Cardiac muscle cell (in vitro differentiated cells and primary cell): ENCODE data around the gene RNF39. TPM values are rescaled to one million over a fixed set of nuclear protein-coding genes. Genes with fewer than 3 reads are reported as not detected.

ENCODE experiments used
- DNase-seq, 2 donors: peaks; one replicate each; pipeline versions ENCODE4 v3.0.0 to v3.0.0-alpha.2; 2010 to 2017; ENCODE audit warnings: low read depth in 1 of 2, low spot score in 1 of 2
- H3K27ac ChIP-seq: fragments of 200-600 bp; sonication (generic); 2 replicates; pipeline ENCODE4 v1.5.1; 2016
- H3K27me3 ChIP-seq: fragments of 200-600 bp; sonication (generic); 2 replicates; pipeline ENCODE4 v1.6.0; 2016; ENCODE audit warnings: control low read depth
- H3K36me3 ChIP-seq: fragments of 200-600 bp; sonication (generic); 2 replicates; pipeline ENCODE4 v1.5.1; 2016; ENCODE audit warnings: control low read depth
- H3K4me1 ChIP-seq: fragments of 200-600 bp; sonication (generic); 2 replicates; pipeline ENCODE4 v1.8.1; 2017; ENCODE audit warnings: low read depth, mild to moderate bottlenecking, mixed run types
- H3K4me3 ChIP-seq: fragments of 200-600 bp; sonication (generic); 2 replicates; pipeline ENCODE4 v1.5.1; 2016; ENCODE audit warnings: mild to moderate bottlenecking
- H3K9me3 ChIP-seq: fragments of 200-600 bp; sonication (generic); 2 replicates; pipeline ENCODE4 v1.5.1; 2017; ENCODE audit warnings: low read depth, mild to moderate bottlenecking, control low read depth
- polyA plus RNA-seq: library from polyadenylated mRNA; unstranded; fragments of >200 nt; fragmentation: Nextera tagmentation; extraction: Ambion mirVana; gene quantifications from 2 replicates; pipeline ENCODE4 v1.2.1, GENCODE V29; 2016
- total RNA-seq: library from RNA; depleted of rRNA; stranded (reverse); fragments of >200 nt; gene quantifications from 2 replicates; pipeline ENCODE4 v1.2.3, GENCODE V29; 2016
- TF ChIP-seq, protein P1 (sequence below): IDR thresholded peaks from 2 replicates; pipeline ENCODE4 v1.5.1; 2012; ENCODE audit warnings: low read depth, mild to moderate bottlenecking, low read length

Gene RNF39
- total and polyA plus RNA-seq, 2 experiments from 2014 or later, result 0.46 TPM; not detected in 1

DNA sequence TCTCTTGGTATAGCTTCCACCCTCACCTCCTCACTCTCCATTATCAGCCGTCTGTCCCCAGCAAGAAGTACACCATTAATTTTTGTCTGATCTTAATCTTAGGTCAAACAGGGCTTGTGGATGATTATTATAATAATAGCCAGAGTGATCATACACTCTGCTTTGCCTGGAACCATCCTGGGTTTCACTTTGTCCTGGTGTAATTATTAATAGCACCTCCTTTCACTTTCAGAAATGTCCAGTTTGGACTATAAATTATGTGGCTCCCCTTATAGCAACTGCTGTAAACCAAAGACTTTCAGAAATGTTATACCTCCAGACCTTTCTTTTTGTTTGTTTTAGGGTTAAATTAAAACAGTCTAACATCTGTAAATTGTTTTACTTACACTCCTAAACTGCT, 38.3 kb upstream of the RNF39 start:
- TF ChIP-seq, protein P1, sequence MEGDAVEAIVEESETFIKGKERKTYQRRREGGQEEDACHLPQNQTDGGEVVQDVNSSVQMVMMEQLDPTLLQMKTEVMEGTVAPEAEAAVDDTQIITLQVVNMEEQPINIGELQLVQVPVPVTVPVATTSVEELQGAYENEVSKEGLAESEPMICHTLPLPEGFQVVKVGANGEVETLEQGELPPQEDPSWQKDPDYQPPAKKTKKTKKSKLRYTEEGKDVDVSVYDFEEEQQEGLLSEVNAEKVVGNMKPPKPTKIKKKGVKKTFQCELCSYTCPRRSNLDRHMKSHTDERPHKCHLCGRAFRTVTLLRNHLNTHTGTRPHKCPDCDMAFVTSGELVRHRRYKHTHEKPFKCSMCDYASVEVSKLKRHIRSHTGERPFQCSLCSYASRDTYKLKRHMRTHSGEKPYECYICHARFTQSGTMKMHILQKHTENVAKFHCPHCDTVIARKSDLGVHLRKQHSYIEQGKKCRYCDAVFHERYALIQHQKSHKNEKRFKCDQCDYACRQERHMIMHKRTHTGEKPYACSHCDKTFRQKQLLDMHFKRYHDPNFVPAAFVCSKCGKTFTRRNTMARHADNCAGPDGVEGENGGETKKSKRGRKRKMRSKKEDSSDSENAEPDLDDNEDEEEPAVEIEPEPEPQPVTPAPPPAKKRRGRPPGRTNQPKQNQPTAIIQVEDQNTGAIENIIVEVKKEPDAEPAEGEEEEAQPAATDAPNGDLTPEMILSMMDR, result no peak

DNA sequence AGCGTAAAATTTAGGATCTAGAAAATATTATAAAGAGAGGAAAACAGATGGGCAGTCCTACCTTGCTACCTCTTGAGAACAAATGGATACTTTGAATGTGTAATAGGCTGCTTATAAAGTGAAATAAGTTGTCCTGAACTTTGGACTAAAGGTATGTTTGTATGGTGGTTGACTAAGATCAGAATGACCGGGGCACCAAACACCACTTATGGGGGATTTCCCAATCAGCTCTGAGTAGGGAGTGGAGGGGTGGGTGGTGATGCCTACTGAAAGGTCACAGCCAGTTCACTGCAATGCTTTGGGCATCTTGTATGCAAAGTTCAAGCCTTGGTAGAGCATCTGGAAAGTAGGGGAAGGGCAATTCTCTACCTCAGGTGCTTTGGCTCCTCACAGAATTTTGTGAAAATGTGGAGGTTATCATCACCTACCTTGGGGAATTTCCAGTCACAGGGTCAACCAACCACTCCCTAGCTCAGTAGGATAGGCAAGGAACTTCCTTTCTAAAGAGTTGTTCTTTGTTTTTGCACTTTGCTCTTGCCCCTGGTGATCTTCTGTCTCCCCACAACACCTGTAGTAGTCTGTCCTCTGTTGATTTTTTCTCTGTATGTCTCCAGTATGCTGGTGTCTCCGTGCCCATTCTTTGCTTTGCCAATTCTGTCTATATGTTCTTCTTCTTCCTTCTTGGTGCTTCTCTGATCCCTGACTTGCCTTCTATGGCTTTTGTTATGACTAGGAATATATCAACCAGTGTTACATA, 37.6 kb upstream of the RNF39 start, which contains the start of gene TRIM31:
TRIM31 (minus strand) TSS at position 88 of the 757 bp plus-strand sequence. CDS start 285 bp downstream, outside the sequence.
- no peaks in the 10 kb centered on the region for H3K36me3 ChIP-seq
- no peak within 1 kb of the TSS for H3K27ac ChIP-seq
- TF ChIP-seq, protein P1, result no peak
- H3K9me3 ChIP-seq, result no peaks in the 10 kb centered on the region
- no peak for DNase-seq
- no peaks in the 10 kb centered on the region for H3K4me1 ChIP-seq
- H3K4me3 ChIP-seq, result no peak within 1 kb of the TSS
- peaks cover 74% of the 10 kb centered on the region for H3K27me3 ChIP-seq

More for the DNA sequence above, 38.3 kb upstream of the RNF39 start:
- no peak overlapping the region for H3K27ac ChIP-seq
- no peaks in the 10 kb centered on the region for H3K4me1 ChIP-seq
- H3K36me3 ChIP-seq, result no peaks in the 10 kb centered on the region
- no peak for DNase-seq
- H3K4me3 ChIP-seq, result no peak overlapping the region
- H3K9me3 ChIP-seq, result no peaks in the 10 kb centered on the region
- peaks cover 69% of the 10 kb centered on the region for H3K27me3 ChIP-seq

DNA sequence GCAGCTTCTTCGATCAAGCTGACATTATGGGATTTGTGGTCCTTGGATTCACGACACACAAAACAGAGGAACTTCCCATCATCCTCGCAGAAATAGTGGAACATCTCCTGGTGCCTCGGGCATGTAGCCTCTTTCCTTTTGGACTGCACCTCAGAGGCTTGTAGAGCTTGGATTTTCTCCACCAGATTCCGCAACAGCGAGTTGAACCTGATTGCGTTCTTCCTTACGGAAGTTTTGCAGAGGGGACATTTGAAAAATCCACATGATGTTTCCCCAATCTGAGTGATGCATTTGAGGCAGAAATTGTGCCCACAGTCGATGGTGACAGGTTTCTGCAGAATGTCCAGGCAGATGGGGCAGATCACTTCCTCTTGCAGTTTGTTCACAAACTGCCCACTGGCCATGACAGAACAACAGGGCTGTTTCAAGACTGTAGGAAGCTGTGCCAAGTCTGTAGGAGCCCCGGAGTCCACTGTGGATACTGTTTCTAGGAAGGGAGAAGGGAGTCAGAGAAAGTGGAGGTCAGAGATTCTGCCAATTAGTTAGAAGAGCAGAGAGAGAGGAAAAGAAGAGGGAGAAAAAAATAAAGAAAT, 36.9 kb upstream of the RNF39 start:
- H3K27me3 ChIP-seq, result peaks cover 81% of the 10 kb centered on the region
- TF ChIP-seq, protein P1, result no peak
- no peak overlapping the region for H3K4me3 ChIP-seq
- no peaks in the 10 kb centered on the region for H3K4me1 ChIP-seq
- H3K36me3 ChIP-seq, result no peaks in the 10 kb centered on the region
- no peak overlapping the region for H3K27ac ChIP-seq
- no peak for DNase-seq
- no peaks in the 10 kb centered on the region for H3K9me3 ChIP-seq

DNA sequence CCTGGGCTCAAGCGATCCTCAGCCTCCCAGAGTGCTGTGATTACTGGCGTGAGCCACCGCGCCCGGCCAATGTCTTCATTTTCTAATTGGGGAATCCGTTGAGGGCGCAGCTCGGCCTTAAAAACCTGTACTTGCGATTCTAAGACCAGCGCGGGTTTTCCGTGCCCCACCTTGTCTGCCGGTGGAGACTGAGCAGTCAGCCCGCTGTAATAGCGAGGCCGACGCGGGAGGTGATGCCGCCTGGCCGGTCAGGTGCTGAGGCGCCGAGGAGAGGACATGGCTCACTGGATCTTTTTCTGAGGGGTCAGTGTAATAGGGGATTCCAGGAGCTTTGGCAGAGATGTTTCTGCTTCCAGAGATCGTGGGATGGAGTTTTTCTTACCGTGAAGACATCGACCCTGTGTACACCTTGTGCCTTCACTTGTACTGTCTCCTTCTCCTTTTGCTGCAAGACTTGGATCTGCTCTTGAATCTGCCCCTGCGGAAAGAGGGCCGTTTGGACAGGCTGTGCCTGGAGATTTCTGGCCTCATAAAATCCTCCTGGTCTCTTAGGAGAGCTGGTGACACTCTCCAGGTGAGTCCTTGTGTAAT, 35.8 kb upstream of the RNF39 start:
- Histone ChIP-seq H3K36me3 (no peaks in the 10 kb centered on the region), H3K27me3 (peaks cover 92% of the 10 kb centered on the region), H3K4me1 (no peaks in the 10 kb centered on the region)

DNA sequence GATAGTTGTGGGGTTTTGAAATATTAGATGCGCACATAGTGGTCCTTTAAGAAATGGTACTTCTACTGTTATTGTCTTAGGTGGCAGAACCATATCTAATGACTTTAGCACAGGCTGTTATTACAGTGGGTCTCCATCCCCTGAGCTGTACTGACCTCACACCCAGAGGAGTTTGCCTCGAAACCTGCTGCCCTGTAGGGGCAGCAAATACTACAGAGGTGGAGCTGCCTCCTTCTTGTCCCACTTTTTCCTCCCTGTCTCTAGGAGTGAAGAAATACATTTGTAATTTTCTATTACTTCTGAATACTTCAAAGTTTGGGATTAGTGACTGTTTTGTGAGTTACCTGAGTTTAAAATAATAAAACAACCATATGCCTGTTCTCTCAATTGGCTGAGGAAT, 29.1 kb upstream of the RNF39 start:
- H3K36me3 ChIP-seq, result no peaks in the 10 kb centered on the region
- H3K4me1 ChIP-seq, result no peaks in the 10 kb centered on the region
- H3K27ac ChIP-seq, result no peak overlapping the region
- DNase-seq, result no peak
- H3K27me3 ChIP-seq, result peaks cover 98% of the 10 kb centered on the region
- no peak overlapping the region for H3K4me3 ChIP-seq
- no peaks in the 10 kb centered on the region for H3K9me3 ChIP-seq
- TF ChIP-seq, protein P1, result no peak

More for the DNA sequence above, 35.8 kb upstream of the RNF39 start:
- Histone ChIP-seq H3K4me3 (no peak overlapping the region), H3K27ac (no peak overlapping the region), H3K9me3 (no peaks in the 10 kb centered on the region)
- no peak for DNase-seq
- TF ChIP-seq, protein P1, result no peak
